ENCODE results near the gene MCEE.
"Not testable (repeated sequence)": the region's sequence is repeated elsewhere in the genome, so short reads cannot be mapped to it uniquely, and the experiment has no call there.

The MCEE gene

GRCh38 chr2:71126957-71127356, 3.1 kb downstream of the MCEE start:
- no peak for DNase-seq (ENCODE audit: low read depth)

DNA sequence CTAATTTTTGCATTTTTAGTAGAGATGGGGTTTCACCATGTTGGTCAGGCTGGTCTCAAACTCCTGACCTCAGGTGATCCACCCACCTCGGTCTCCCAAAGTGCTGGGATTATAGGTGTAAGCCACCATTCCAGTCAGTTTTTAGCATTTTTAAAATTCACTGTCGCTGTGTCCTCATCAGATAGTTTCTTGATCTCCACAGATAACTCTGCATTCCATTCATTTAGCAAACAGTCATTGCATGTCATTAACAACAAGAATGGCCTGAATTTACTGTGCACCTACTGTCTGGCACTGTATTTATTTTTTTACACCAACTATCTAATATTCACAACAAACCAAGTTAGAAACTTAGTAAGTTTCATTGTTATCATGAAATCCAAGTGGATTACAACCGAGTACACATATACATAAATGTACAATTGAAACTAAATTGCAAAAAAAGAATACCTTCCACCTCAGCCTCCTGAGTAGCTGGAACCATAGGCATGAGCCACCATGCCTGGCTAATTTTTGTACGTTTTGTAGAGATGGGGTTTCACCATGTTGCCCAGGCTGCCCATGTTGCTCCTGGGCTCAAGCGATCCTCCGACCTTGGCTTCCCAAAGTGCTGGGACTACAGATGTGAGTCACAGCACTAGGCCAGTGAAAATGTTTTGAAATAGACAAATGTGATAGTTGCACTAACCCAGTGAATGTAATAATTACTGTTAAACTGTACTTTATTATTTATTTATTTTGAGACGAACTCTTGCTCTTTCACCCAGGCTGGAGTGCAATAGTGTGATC, 4.3 kb downstream of the MCEE start:
- DNase-seq (ENCODE audit: low read depth) = no peak

DNA sequence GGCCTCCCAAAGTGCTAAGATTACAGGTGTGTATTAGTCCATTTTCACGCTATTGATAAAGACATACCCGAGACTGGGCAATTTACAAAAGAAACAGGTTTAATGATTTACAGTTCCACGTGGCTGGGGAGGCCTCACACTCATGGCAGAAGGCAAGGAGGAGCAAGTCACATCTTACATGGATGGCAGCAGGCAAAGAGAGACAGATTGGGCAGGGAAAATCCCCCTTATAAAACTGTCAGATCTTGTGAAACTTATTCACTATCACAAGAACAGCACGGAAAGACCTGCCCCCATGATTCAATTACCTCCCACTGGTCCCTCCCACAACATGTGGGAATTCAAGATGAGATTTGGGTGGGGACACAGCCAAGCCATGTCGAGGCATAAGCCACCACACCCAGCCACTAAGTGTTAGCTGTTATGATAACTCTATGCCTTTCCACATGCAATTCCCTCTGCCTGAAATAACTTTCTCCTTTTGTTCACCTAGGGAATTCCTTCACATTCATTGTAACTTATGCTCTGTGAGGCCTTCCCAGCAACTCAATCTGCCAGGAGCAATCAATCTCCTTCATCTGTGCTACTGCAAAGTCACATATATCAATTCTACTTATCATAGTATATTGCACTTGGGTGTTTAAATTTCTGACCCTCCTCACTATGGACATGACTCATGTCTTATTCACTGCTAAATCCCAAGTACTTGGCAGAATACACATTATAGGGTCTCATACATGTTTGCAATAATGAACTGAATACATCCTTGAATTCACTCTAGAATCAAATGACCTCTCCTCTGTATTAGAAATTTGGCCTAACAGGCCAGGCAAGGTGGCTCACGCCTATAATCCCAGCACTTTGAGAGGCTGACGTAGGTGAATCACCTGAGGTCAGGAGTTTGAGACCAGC, 7.4 kb downstream of the MCEE start:
- no peak for DNase-seq (ENCODE audit: low read depth)

- DNase-seq (ENCODE audit: low read depth) = no peak
Measured at GRCh38 chr2:71121479-71121878, 8.6 kb downstream of the MCEE start.

DNA sequence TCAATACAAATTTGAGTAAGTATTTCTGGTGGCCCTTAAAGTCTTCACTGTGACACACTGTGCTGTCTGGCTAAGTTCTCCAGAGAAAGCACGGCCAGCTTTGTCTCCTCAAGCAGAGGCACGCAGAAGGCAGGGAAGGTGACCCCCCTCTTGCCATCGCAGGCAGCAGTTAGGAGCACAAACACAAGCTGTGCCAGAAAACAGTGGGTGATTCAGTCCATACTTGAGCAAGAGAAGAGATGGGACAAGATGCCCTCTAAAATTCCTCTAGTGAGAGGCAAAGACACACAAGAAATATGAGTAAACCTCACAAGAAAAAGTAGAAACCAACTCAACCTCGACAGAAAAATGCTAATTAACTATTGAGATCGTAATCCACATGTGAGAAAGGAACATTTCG, 9.8 kb downstream of the MCEE start:
- DNase-seq (ENCODE audit: low read depth) = no peak

- DNase-seq (ENCODE audit: low read depth) = no peak
Measured at GRCh38 chr2:71117063-71117462, 13.0 kb downstream of the MCEE start.

GRCh38 chr2:71113843-71114242, 16.2 kb downstream of the MCEE start:
- no peak for DNase-seq (ENCODE audit: low read depth)

DNA sequence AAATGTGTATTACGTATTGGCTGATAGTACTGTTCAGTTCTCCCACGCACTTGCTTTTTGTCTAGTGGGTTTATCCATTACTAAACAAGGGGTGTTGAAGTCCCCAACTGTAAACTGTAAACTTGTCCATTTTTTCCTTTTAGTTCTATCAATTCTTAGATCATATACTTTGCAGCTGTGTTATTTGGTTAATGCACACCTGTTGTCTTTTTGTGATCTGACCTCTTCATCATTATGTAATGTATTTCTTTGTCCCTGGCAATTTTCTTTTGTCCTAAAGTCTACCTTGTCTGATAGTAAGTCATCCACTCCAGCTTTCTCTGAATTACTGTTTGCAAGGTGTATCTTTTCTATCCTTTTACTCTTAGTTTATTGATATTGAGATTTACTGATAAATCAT, 21.9 kb downstream of the MCEE start:
- DNase-seq (ENCODE audit: low read depth) = no peak

GRCh38 chr2:71106463-71106862, 23.6 kb downstream of the MCEE start:
- DNase-seq (ENCODE audit: low read depth) = not testable (repeated sequence)

DNA sequence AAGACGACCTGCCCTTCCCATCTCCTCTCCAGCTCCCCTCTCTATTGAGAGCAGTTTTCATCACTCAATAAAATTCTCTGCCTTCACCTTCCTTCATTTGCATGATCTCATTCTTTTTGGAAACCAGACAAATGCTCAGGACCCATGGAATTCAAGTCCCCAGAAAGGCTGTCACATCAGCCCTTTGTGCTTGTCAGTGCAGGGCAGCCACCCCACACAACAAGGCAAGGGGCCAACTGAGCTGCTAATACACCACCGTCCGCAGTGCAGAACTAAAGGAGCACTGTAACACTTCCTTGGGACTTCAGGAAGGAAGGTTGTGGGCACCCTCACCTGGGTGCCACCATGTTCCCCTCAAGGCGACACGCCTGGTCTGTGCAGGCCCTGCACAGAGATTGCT, 26.2 kb downstream of the MCEE start:
- no peak for DNase-seq (ENCODE audit: low read depth)

- DNase-seq (ENCODE audit: low read depth) = no peak
Measured at GRCh38 chr2:71102981-71103681, 26.9 kb downstream of the MCEE start.

- DNase-seq (ENCODE audit: low read depth) = peak; percentile 72
Measured at GRCh38 chr2:71101656-71102055, 28.4 kb downstream of the MCEE start.

- DNase-seq (ENCODE audit: low read depth) = peak; percentile 62
Measured at GRCh38 chr2:71100195-71100964, 29.6 kb downstream of the MCEE start.

DNA sequence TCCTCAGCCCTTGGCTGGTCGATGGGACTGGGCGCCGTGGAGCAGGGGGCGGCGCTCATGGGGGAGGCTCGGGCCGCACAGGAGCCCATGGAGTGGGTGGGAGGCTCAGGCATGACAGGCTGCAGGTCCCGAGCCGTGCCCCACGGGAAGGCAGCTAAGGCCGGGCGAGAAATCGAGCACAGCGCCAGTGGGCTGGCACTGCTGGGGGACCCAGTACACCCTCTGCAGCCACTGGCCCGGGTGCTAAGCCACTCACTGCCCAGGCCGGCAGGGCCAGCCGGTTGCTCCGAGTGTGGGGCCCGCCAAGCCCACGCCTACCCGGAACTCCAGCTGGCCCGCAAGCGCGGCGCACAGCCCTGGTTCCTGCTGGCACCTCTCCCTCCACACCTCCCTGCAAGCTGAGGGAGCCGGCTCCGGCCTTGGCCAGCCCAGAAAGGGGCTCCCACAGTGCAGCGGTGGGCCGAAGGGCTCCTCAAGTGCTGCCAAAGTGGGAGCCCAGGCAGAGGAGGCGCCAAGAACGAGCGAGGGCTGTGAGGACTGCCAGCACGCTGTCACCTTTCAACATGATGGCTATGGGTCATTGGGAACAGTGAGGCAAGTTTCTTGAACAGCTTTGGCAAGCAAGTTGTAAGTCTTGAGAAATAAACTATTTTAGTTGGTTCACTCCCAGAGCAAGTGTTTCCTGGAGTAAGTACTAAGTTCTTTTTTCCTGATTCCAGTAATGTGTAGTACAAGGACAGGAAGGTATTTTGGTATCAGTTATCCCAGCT, 37.4 kb downstream of the MCEE start:
- not testable (repeated sequence) for DNase-seq (ENCODE audit: low read depth)

GRCh38 chr2:71091808-71092207, 38.2 kb downstream of the MCEE start:
- not testable (repeated sequence) for DNase-seq (ENCODE audit: low read depth)

GRCh38 chr2:71089475-71089874, 40.6 kb downstream of the MCEE start:
- DNase-seq (ENCODE audit: low read depth) = not testable (repeated sequence)

DNA sequence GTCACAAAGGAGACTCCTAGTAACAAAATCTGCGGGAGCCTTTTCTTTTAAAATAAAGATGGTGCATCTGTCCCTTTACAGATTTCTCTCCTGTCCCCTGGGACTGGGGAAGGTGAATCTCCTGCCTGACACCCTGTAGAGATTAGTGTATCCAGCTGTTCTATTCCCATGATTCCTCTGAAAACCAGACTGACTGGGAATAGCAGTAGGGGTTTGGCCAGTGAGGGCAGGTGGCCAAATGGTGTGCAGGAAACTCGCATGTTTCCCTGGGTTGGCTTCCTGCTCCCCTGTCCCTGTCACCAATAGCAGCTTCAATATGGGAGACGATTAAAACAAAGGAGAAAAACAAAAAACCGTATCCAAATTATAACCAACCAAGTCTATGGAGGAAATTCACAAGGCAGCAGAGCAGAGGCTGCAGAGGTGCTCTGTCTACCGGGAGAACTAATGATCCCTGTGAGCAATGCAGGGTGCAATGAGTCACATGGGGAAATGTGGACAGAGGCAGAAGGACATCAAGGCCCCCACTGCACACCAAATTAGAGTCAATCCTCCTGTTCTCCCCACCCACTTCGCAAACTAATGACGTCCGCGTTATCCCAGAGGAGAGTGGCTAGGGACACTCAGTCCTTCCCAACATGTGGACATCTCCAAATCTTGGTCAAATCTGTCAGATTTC, 44.6 kb downstream of the MCEE start:
- DNase-seq (ENCODE audit: low read depth) = not testable (repeated sequence)

GRCh38 chr2:71083752-71084312, 46.2 kb downstream of the MCEE start:
- not testable (repeated sequence) for DNase-seq (ENCODE audit: low read depth)

DNA sequence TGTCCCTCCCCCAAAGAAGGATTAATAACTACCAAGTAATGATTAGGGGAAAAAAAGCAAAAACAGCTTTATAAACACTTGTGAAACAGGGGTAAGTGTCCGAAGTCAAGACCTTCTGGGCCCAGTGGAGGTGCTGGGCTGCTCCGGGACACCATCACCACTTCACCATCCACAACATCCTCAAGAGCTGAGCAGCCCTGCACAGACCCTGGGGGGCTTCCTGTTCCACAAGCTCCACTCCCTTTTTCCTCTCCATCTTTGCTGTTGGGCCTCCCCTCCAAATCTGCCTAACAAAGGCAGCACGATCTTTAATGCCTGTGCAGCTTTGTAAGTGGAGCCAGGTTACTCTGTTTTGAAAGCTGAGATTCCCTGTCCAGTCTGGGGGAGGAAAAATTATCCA, 46.7 kb downstream of the MCEE start:
- DNase-seq (ENCODE audit: low read depth) = not testable (repeated sequence)
